HEK293 (cell line): ENCODE results near the gene CRIM1.

ENCODE experiments used
- CTCF ChIA-PET: fragments of 350-600 bp; formaldehyde crosslinking; extraction: SDS; loops from one replicate; lab custom pipeline; 2021; ENCODE audit warnings: antibody characterized with exemption; lab: Yijun Ruan, JAX
- POLR2A ChIA-PET: fragments of 300-600 bp; formaldehyde crosslinking; extraction: SDS; loops from one replicate; lab custom pipeline; 2020; ENCODE audit warnings: antibody characterized with exemption, inconsistent platforms; lab: Yijun Ruan, JAX
- H3K27ac ChIP-seq: fragments of 200-500 bp; sonication (Bioruptor generic); 2 replicates; pipeline ENCODE4 v1.5.1; 2014; ENCODE audit warnings: low read depth, low read length, control low read depth, inconsistent platforms; ENCODE audit errors: extremely low read depth
- H3K36me3 ChIP-seq, 2 experiments: fragments of 200-500 bp in 1 of 2; sonication (Bioruptor generic) in 1 of 2; 1 replicate in 1 of 2; 2 replicates in 1 of 2; pipeline ENCODE4 v1.5.1; 2014 to 2017; ENCODE audit warnings: inconsistent platforms in 2 of 2, low read length in 2 of 2; ENCODE audit not compliant: control insufficient read depth in 2 of 2, insufficient read depth in 1 of 2
- H3K4me1 ChIP-seq: fragments of 200-500 bp; sonication (Bioruptor generic); 2 replicates; pipeline ENCODE4 v1.5.1; 2014; ENCODE audit warnings: mild to moderate bottlenecking, low read length, inconsistent platforms; ENCODE audit not compliant: control insufficient read depth, insufficient read depth
- H3K4me3 ChIP-seq: 2 replicates; pipeline ENCODE4 v1.5.1; 2011; ENCODE audit warnings: low read depth, mild to moderate bottlenecking, control low read depth, low read length, moderate library complexity
- H3K9me3 ChIP-seq: fragments of 200-500 bp; sonication (Bioruptor generic); 2 replicates; pipeline ENCODE4 v1.5.1; 2014; ENCODE audit warnings: low read depth, low read length, inconsistent platforms; ENCODE audit not compliant: control insufficient read depth, insufficient read depth
- GLIS1 ChIP-seq: fragments of 450-650 bp; formaldehyde crosslinking; IDR thresholded peaks from 2 replicates; pipeline ENCODE4 v1.5.1; 2016; ENCODE audit warnings: missing biosample characterization, missing genetic modification characterization
- GLIS2 ChIP-seq: fragments of 450-650 bp; formaldehyde crosslinking; IDR thresholded peaks from 2 replicates; pipeline ENCODE4 v1.5.1; 2016; ENCODE audit warnings: missing biosample characterization, missing genetic modification characterization
- IKZF3 ChIP-seq: fragments of 450-650 bp; IDR thresholded peaks from 2 replicates; pipeline ENCODE4 v1.5.0; 2018; ENCODE audit warnings: missing biosample characterization, mild to moderate bottlenecking, missing genetic modification characterization, moderate library complexity
- REST ChIP-seq: fragments of 450-650 bp; formaldehyde crosslinking; IDR thresholded peaks from 2 replicates; pipeline ENCODE4 v1.5.1; 2016; ENCODE audit warnings: missing biosample characterization, missing genetic modification characterization
- ZIC2 ChIP-seq: fragments of 450-650 bp; formaldehyde crosslinking; IDR thresholded peaks from 2 replicates; pipeline ENCODE4 v1.5.1; 2016; ENCODE audit warnings: missing biosample characterization, missing genetic modification characterization
- ZNF121 ChIP-seq: fragments of 450-650 bp; formaldehyde crosslinking; IDR thresholded peaks from 2 replicates; pipeline ENCODE4 v1.5.1; 2016; ENCODE audit warnings: missing biosample characterization, missing genetic modification characterization
- ZNF138 ChIP-seq: fragments of 450-650 bp; formaldehyde crosslinking; IDR thresholded peaks from 2 replicates; pipeline ENCODE4 v1.5.1; 2016; ENCODE audit warnings: missing biosample characterization, missing genetic modification characterization, borderline replicate concordance
- TF ChIP-seq, protein P1 (sequence below): fragments of 450-650 bp; formaldehyde crosslinking; IDR thresholded peaks from 2 replicates; pipeline ENCODE4 v1.5.1; 2017; ENCODE audit warnings: missing biosample characterization, missing genetic modification characterization
- TF ChIP-seq, protein P2 (sequence below): fragments of 450-650 bp; formaldehyde crosslinking; IDR thresholded peaks from 2 replicates; pipeline ENCODE4 v1.5.1; 2016; ENCODE audit warnings: missing biosample characterization, missing genetic modification characterization, borderline replicate concordance
- TF ChIP-seq, protein P3 (sequence below): fragments of 450-650 bp; formaldehyde crosslinking; IDR thresholded peaks from 2 replicates; pipeline ENCODE4 v1.5.1; 2017; ENCODE audit warnings: missing biosample characterization, missing genetic modification characterization
- TF ChIP-seq, protein P4 (sequence below): fragments of 450-650 bp; formaldehyde crosslinking; IDR thresholded peaks from 2 replicates; pipeline ENCODE4 v1.5.1; 2016; ENCODE audit warnings: missing biosample characterization, missing genetic modification characterization
- TF ChIP-seq, protein P5 (sequence below): fragments of 450-650 bp; formaldehyde crosslinking; IDR thresholded peaks from 2 replicates; pipeline ENCODE4 v1.5.1; 2016; ENCODE audit warnings: missing biosample characterization, missing genetic modification characterization

Gene CRIM1

GRCh38 chr2:36407413-36407812 is 51.8 kb downstream of the CRIM1 start (continued):
- TF ChIP-seq, protein P1, sequence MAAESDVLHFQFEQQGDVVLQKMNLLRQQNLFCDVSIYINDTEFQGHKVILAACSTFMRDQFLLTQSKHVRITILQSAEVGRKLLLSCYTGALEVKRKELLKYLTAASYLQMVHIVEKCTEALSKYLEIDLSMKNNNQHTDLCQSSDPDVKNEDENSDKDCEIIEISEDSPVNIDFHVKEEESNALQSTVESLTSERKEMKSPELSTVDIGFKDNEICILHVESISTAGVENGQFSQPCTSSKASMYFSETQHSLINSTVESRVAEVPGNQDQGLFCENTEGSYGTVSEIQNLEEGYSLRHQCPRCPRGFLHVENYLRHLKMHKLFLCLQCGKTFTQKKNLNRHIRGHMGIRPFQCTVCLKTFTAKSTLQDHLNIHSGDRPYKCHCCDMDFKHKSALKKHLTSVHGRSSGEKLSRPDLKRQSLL (tag by site-specific recombination): no peak
- TF ChIP-seq, protein P2, sequence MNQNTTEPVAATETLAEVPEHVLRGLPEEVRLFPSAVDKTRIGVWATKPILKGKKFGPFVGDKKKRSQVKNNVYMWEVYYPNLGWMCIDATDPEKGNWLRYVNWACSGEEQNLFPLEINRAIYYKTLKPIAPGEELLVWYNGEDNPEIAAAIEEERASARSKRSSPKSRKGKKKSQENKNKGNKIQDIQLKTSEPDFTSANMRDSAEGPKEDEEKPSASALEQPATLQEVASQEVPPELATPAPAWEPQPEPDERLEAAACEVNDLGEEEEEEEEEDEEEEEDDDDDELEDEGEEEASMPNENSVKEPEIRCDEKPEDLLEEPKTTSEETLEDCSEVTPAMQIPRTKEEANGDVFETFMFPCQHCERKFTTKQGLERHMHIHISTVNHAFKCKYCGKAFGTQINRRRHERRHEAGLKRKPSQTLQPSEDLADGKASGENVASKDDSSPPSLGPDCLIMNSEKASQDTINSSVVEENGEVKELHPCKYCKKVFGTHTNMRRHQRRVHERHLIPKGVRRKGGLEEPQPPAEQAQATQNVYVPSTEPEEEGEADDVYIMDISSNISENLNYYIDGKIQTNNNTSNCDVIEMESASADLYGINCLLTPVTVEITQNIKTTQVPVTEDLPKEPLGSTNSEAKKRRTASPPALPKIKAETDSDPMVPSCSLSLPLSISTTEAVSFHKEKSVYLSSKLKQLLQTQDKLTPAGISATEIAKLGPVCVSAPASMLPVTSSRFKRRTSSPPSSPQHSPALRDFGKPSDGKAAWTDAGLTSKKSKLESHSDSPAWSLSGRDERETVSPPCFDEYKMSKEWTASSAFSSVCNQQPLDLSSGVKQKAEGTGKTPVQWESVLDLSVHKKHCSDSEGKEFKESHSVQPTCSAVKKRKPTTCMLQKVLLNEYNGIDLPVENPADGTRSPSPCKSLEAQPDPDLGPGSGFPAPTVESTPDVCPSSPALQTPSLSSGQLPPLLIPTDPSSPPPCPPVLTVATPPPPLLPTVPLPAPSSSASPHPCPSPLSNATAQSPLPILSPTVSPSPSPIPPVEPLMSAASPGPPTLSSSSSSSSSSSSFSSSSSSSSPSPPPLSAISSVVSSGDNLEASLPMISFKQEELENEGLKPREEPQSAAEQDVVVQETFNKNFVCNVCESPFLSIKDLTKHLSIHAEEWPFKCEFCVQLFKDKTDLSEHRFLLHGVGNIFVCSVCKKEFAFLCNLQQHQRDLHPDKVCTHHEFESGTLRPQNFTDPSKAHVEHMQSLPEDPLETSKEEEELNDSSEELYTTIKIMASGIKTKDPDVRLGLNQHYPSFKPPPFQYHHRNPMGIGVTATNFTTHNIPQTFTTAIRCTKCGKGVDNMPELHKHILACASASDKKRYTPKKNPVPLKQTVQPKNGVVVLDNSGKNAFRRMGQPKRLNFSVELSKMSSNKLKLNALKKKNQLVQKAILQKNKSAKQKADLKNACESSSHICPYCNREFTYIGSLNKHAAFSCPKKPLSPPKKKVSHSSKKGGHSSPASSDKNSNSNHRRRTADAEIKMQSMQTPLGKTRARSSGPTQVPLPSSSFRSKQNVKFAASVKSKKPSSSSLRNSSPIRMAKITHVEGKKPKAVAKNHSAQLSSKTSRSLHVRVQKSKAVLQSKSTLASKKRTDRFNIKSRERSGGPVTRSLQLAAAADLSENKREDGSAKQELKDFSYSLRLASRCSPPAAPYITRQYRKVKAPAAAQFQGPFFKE (tag by site-specific recombination): no peak
- no peak for TF ChIP-seq ZNF121 (tag by site-specific recombination)

DNA sequence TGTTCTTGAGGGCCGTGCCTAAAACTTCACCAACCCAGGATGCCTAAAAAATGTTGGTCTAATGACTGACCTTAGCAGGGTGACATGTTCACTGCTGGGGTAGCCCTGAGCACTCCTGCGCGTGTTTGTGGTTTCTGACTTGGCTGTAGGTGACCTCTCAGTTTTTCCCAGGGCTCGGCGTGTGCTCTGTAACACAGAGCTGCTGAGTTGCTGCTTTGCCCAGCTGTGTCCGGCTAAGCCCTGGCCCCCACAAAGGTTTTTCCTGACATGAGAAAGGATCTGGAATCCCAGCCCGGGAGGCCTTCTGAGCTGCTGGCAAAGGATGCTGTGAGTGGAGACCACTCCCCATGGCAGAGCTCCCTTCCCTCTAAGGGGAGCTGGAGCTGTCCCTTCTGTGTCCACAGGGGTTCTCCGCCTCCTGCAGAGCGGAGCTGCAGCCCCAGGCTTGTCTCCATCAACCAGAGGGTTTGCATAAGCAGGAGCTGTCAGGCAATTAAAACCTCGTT is 52.7 kb downstream of the CRIM1 start:
- ChIA-PET CTCF (interaction anchor here (1.7 kb wide), 1 partner anchor 52 kb away, joined by 5 read pairs; no protein-coding TSS in a partner anchor), POLR2A (interaction anchor here (0.8 to 1.3 kb wide), 2 partner anchors 34 to 53 kb away, joined by 3 to 5 read pairs; partner anchors contain the start of gene CRIM1)
- no peak overlapping the region for H3K4me3 ChIP-seq
- no peak overlapping the region; the same call in 1 of the 2 replicates for H3K27ac ChIP-seq
- TF ChIP-seq, protein P3, sequence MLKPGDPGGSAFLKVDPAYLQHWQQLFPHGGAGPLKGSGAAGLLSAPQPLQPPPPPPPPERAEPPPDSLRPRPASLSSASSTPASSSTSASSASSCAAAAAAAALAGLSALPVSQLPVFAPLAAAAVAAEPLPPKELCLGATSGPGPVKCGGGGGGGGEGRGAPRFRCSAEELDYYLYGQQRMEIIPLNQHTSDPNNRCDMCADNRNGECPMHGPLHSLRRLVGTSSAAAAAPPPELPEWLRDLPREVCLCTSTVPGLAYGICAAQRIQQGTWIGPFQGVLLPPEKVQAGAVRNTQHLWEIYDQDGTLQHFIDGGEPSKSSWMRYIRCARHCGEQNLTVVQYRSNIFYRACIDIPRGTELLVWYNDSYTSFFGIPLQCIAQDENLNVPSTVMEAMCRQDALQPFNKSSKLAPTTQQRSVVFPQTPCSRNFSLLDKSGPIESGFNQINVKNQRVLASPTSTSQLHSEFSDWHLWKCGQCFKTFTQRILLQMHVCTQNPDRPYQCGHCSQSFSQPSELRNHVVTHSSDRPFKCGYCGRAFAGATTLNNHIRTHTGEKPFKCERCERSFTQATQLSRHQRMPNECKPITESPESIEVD (tag by site-specific recombination): no peak
- TF ChIP-seq ZNF138 (tag by site-specific recombination) (no peak), ZIC2 (peak; percentile 69), GLIS2 (tag by site-specific recombination) (peak; percentile 43; the same call in 1 of the 2 replicates), GLIS1 (tag by site-specific recombination) (peak; percentile 83), REST (peak; percentile 30; the same call in 1 of the 2 replicates), IKZF3 (tag by site-specific recombination) (0 out of 2 replicates have a peak, but pooled peaks have one; percentile 21)
- TF ChIP-seq, protein P4, sequence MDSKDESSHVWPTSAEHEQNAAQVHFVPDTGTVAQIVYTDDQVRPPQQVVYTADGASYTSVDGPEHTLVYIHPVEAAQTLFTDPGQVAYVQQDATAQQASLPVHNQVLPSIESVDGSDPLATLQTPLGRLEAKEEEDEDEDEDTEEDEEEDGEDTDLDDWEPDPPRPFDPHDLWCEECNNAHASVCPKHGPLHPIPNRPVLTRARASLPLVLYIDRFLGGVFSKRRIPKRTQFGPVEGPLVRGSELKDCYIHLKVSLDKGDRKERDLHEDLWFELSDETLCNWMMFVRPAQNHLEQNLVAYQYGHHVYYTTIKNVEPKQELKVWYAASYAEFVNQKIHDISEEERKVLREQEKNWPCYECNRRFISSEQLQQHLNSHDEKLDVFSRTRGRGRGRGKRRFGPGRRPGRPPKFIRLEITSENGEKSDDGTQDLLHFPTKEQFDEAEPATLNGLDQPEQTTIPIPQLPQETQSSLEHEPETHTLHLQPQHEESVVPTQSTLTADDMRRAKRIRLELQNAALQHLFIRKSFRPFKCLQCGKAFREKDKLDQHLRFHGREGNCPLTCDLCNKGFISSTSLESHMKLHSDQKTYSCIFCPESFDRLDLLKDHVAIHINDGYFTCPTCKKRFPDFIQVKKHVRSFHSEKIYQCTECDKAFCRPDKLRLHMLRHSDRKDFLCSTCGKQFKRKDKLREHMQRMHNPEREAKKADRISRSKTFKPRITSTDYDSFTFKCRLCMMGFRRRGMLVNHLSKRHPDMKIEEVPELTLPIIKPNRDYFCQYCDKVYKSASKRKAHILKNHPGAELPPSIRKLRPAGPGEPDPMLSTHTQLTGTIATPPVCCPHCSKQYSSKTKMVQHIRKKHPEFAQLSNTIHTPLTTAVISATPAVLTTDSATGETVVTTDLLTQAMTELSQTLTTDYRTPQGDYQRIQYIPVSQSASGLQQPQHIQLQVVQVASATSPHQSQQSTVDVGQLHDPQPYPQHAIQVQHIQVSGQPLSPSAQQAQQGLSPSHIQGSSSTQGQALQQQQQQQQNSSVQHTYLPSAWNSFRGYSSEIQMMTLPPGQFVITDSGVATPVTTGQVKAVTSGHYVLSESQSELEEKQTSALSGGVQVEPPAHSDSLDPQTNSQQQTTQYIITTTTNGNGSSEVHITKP: no peak
- TF ChIP-seq, protein P1 (tag by site-specific recombination): 0 out of 2 replicates have a peak, but pooled peaks have one; percentile 53
- TF ChIP-seq, protein P5, sequence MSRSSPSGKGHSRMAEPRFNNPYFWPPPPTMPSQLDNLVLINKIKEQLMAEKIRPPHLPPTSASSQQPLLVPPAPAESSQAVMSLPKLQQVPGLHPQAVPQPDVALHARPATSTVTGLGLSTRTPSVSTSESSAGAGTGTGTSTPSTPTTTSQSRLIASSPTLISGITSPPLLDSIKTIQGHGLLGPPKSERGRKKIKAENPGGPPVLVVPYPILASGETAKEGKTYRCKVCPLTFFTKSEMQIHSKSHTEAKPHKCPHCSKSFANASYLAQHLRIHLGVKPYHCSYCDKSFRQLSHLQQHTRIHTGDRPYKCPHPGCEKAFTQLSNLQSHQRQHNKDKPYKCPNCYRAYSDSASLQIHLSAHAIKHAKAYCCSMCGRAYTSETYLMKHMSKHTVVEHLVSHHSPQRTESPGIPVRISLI (tag by site-specific recombination): no peak
- no peaks in the 10 kb centered on the region for H3K36me3 ChIP-seq
- H3K4me1 ChIP-seq: peaks cover 59% of the 10 kb centered on the region
- H3K9me3 ChIP-seq: no peaks in the 10 kb centered on the region
